ENCODE results near the gene DOCK8.
"Not testable (repeated sequence)": the region's sequence is repeated elsewhere in the genome, so short reads cannot be mapped to it uniquely, and the experiment has no call there.

DOCK8 gene

GRCh38 chr9:404234-404633 is 189.6 kb downstream of the DOCK8 start:
- no peak for TF ChIP-seq CTCF (IDR thresholded peaks at IDR 0.05; ENCODE audit: low read depth, low read length, missing control alignments)
- no peak overlapping the region for H3K4me3 ChIP-seq (replicated peaks; ENCODE audit: low read depth, low read length)
- no peak for DNase-seq (ENCODE audit: extremely low read depth, low read depth)

GRCh38 chr9:405341-405740 is 190.7 kb downstream of the DOCK8 start:
- no peak for DNase-seq (ENCODE audit: extremely low read depth, low read depth)
- no peak overlapping the region for H3K4me3 ChIP-seq (replicated peaks; ENCODE audit: low read depth, low read length)
- no peak for TF ChIP-seq CTCF (IDR thresholded peaks at IDR 0.05; ENCODE audit: low read depth, low read length, missing control alignments)

GRCh38 chr9:406886-407654 is 192.4 kb downstream of the DOCK8 start:
- no peak overlapping the region for H3K4me3 ChIP-seq (replicated peaks; ENCODE audit: low read depth, low read length)
- TF ChIP-seq CTCF (IDR thresholded peaks at IDR 0.05; ENCODE audit: low read depth, low read length, missing control alignments), result no peak
- no peak for DNase-seq (ENCODE audit: extremely low read depth, low read depth)

- not testable (repeated sequence) for H3K4me3 ChIP-seq (replicated peaks; ENCODE audit: low read depth, low read length); DNase-seq (ENCODE audit: extremely low read depth, low read depth)
Measured at GRCh38 chr9:409655-410054, 195.0 kb downstream of the DOCK8 start.

- TF ChIP-seq CTCF (IDR thresholded peaks at IDR 0.05; ENCODE audit: low read depth, low read length, missing control alignments), result no peak
- no peak for DNase-seq (ENCODE audit: extremely low read depth, low read depth)
- H3K4me3 ChIP-seq (replicated peaks; ENCODE audit: low read depth, low read length), result no peak overlapping the region
Measured at GRCh38 chr9:414595-414994, 199.9 kb downstream of the DOCK8 start.

GRCh38 chr9:419571-420171 is 205.0 kb downstream of the DOCK8 start:
- no peak for DNase-seq (ENCODE audit: extremely low read depth, low read depth)
- TF ChIP-seq CTCF (IDR thresholded peaks at IDR 0.05; ENCODE audit: low read depth, low read length, missing control alignments), result no peak
- H3K4me3 ChIP-seq (replicated peaks; ENCODE audit: low read depth, low read length), result no peak overlapping the region

GRCh38 chr9:421896-422295 is 207.2 kb downstream of the DOCK8 start:
- H3K4me3 ChIP-seq (replicated peaks; ENCODE audit: low read depth, low read length), result no peak overlapping the region
- no peak for TF ChIP-seq CTCF (IDR thresholded peaks at IDR 0.05; ENCODE audit: low read depth, low read length, missing control alignments)
- DNase-seq (ENCODE audit: extremely low read depth, low read depth), result no peak
